H9 (cell line): ENCODE results near the gene MIGA2. TPM values are rescaled to one million over a fixed set of nuclear protein-coding genes. Genes with fewer than 3 reads are reported as not detected.

Source experiments
- DNase-seq: peaks from one replicate; pipeline ENCODE4 v3.0.0-alpha.2; 2017
- H2AFZ ChIP-seq: one replicate; pipeline ENCODE4 v1.6.1; 2013; ENCODE audit warnings: mild to moderate bottlenecking, low read length, control low read depth, moderate library complexity
- H2AK5ac ChIP-seq: 2 replicates; pipeline ENCODE4 v1.6.1; 2013; ENCODE audit warnings: low read length, control low read depth, mixed read lengths; ENCODE audit not compliant: insufficient read length
- H2BK120ac ChIP-seq: one replicate; pipeline ENCODE4 v1.6.1; 2013; ENCODE audit warnings: low read depth, mild to moderate bottlenecking, low read length, control low read depth, inconsistent platforms; ENCODE audit not compliant: poor library complexity, severe bottlenecking
- H2BK12ac ChIP-seq: 2 replicates; pipeline ENCODE4 v1.6.1; 2013; ENCODE audit warnings: low read length, control low read depth, mixed read lengths, low read depth; ENCODE audit not compliant: insufficient read length
- H2BK15ac ChIP-seq: 2 replicates; pipeline ENCODE4 v1.6.1; 2013; ENCODE audit warnings: low read depth, low read length, control low read depth
- H2BK20ac ChIP-seq: one replicate; pipeline ENCODE4 v1.6.1; 2013; ENCODE audit warnings: low read depth, mild to moderate bottlenecking, low read length, control low read depth, inconsistent platforms; ENCODE audit not compliant: poor library complexity, severe bottlenecking
- H2BK5ac ChIP-seq: 2 replicates; pipeline ENCODE4 v1.6.1; 2013; ENCODE audit warnings: low read length, control low read depth, mixed read lengths; ENCODE audit not compliant: insufficient read length
- H3K14ac ChIP-seq: 2 replicates; pipeline ENCODE4 v1.6.1; 2013; ENCODE audit warnings: low read length, control low read depth; ENCODE audit not compliant: insufficient read depth
- H3K18ac ChIP-seq: 2 replicates; pipeline ENCODE4 v1.6.1; 2013; ENCODE audit warnings: low read depth, mild to moderate bottlenecking, mixed read lengths, low read length, control low read depth; ENCODE audit not compliant: insufficient read length
- H3K23ac ChIP-seq: 2 replicates; pipeline ENCODE4 v1.6.1; 2013; ENCODE audit warnings: low read length, control low read depth, mixed read lengths, low read depth; ENCODE audit not compliant: insufficient read length
- H3K23me2 ChIP-seq: 2 replicates; pipeline ENCODE4 v1.6.1; 2013; ENCODE audit warnings: low read depth, mild to moderate bottlenecking, mixed read lengths, low read length, control low read depth; ENCODE audit not compliant: insufficient read length, poor library complexity, severe bottlenecking
- H3K27ac ChIP-seq: 2 replicates; pipeline ENCODE4 v1.5.1; 2013; ENCODE audit warnings: low read length, control low read depth, mixed read lengths, low read depth; ENCODE audit not compliant: insufficient read length
- H3K27me3 ChIP-seq: 2 replicates; pipeline ENCODE4 v1.6.1; 2013; ENCODE audit warnings: low read length, control low read depth, inconsistent platforms; ENCODE audit not compliant: insufficient read depth
- H3K4ac ChIP-seq: 2 replicates; pipeline ENCODE4 v1.6.1; 2013; ENCODE audit warnings: low read depth, mild to moderate bottlenecking, control low read depth, inconsistent platforms, low read length, moderate library complexity
- H3K4me1 ChIP-seq: 2 replicates; pipeline ENCODE4 v1.6.1; 2013; ENCODE audit warnings: low read length, control low read depth, inconsistent platforms; ENCODE audit not compliant: insufficient read depth
- H3K4me2 ChIP-seq: 2 replicates; pipeline ENCODE4 v1.6.1; 2013; ENCODE audit warnings: low read length, control low read depth, mixed read lengths; ENCODE audit not compliant: insufficient read length, insufficient read depth
- H3K56ac ChIP-seq: 2 replicates; pipeline ENCODE4 v1.6.1; 2013; ENCODE audit warnings: low read depth, mild to moderate bottlenecking, mixed read lengths, low read length, control low read depth; ENCODE audit not compliant: insufficient read length
- H3K79me1 ChIP-seq: 2 replicates; pipeline ENCODE4 v1.6.1; 2013; ENCODE audit warnings: low read depth, mild to moderate bottlenecking, moderate library complexity, low read length, control low read depth, inconsistent platforms; ENCODE audit not compliant: insufficient read depth, poor library complexity, severe bottlenecking
- H3K79me2 ChIP-seq: 2 replicates; pipeline ENCODE4 v1.6.1; 2013; ENCODE audit warnings: low read length, control low read depth, inconsistent platforms; ENCODE audit not compliant: insufficient read depth
- H3K9ac ChIP-seq: 2 replicates; pipeline ENCODE4 v1.6.1; 2013; ENCODE audit warnings: low read length, control low read depth, mixed read lengths; ENCODE audit not compliant: insufficient read length; ENCODE audit errors: extremely low read depth
- H3K9me3 ChIP-seq: one replicate; pipeline ENCODE4 v1.6.1; 2013; ENCODE audit warnings: low read depth, low read length, inconsistent platforms; ENCODE audit not compliant: control insufficient read depth
- H3T11ph ChIP-seq: one replicate; pipeline ENCODE4 v1.6.1; 2013; ENCODE audit warnings: mild to moderate bottlenecking, low read length, control low read depth, inconsistent platforms
- H4K20me1 ChIP-seq: one replicate; pipeline ENCODE4 v1.6.1; 2013; ENCODE audit not compliant: control insufficient read depth, insufficient read length, insufficient read depth
- H4K5ac ChIP-seq: 2 replicates; pipeline ENCODE4 v1.6.1; 2013; ENCODE audit warnings: low read depth, mild to moderate bottlenecking, mixed read lengths, low read length, control low read depth; ENCODE audit not compliant: insufficient read length
- H4K8ac ChIP-seq: replicated peaks from 2 replicates; pipeline ENCODE4 v1.6.1; 2013; ENCODE audit warnings: low read length, control low read depth, mixed read lengths, low read depth; ENCODE audit not compliant: insufficient read length
- H4K91ac ChIP-seq: 2 replicates; pipeline ENCODE4 v1.6.1; 2013; ENCODE audit warnings: low read depth, mild to moderate bottlenecking, moderate library complexity, mixed read lengths, low read length, control low read depth; ENCODE audit not compliant: insufficient read length
- H3K27ac Mint-ChIP-seq, 3 experiments: 2 replicates in 2 of 3; 3 replicates in 1 of 3; pipeline ENCODE4 v1.8.0; 2020 to 2021; ENCODE audit warnings: mixed read lengths in 3 of 3, mild to moderate bottlenecking in 1 of 3, moderate library complexity in 1 of 3
- H3K27me3 Mint-ChIP-seq: 2 replicates; pipeline ENCODE4 v1.8.0; 2021; ENCODE audit warnings: low read depth, mild to moderate bottlenecking, moderate library complexity, mixed read lengths
- H3K36me3 Mint-ChIP-seq, 3 experiments: 2 replicates in 2 of 3; 3 replicates in 1 of 3; pipeline ENCODE4 v1.8.0; 2020 to 2021; ENCODE audit warnings: low read depth in 3 of 3, mixed read lengths in 3 of 3; ENCODE audit not compliant: insufficient read depth in 1 of 3
- H3K4me1 Mint-ChIP-seq, 2 experiments: 2 replicates each; pipeline ENCODE4 v1.8.0; 2020; ENCODE audit warnings: mixed read lengths in 2 of 2
- H3K4me3 Mint-ChIP-seq, 2 experiments: 2 replicates in 1 of 2; 3 replicates in 1 of 2; pipeline ENCODE4 v1.8.0; 2020 to 2021; ENCODE audit warnings: mild to moderate bottlenecking in 2 of 2, mixed read lengths in 2 of 2, moderate library complexity in 1 of 2
- H3K9me3 Mint-ChIP-seq, 2 experiments: 2 replicates in 1 of 2; 3 replicates in 1 of 2; pipeline ENCODE4 v1.8.0; 2020; ENCODE audit warnings: mild to moderate bottlenecking in 2 of 2, mixed read lengths in 2 of 2, moderate library complexity in 1 of 2
- WGBS: extraction: QIAGEN DNeasy Blood & Tissue Kit; methylation state at CpG from one replicate; pipeline ENCODE4 v1.1.7; 2013; ENCODE audit warnings: missing lambda C conversion rate, low lambda C conversion rate, mixed read lengths; ENCODE audit not compliant: insufficient read length; ENCODE audit errors: extremely low coverage; 5-methylcytosine and 5-hydroxymethylcytosine counted together
- total RNA-seq: library from RNA; stranded (reverse); gene quantifications from 2 replicates; pipeline ENCODE4 v1.2.1, GENCODE V29; 2021
- TF ChIP-seq, protein P1 (sequence below): fragments of 200-600 bp; sonication (generic); conservative IDR thresholded peaks from 3 replicates; pipeline ENCODE4 v1.8.0; 2021; ENCODE audit warnings: antibody characterized with exemption, mild to moderate bottlenecking

Gene MIGA2
- total RNA-seq, 1 experiment from 2014 or later: 37.8 TPM

DNA sequence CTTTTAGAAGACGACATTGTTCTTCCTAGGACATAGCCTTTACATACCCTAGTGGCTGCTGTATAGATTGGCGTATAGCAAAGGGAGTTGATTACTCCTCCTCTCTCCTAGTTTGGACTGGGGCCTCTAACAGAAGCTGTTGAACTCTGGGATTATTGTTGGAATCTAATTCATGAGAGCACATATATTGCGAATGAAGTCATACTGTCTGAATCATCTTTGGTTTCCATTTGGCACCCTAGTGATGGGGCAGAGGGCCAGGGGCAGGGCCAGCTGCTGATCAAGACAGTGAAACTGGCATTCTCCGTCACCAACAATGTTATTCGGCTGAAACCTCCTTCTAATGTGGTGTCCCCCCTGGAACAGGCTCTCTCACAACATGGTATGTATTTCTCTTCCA is 48.6 kb upstream of the MIGA2 start:
- H3K36me3 Mint-ChIP-seq: peaks cover 31 to 76% (median 68%) of the 10 kb centered on the region in 3 experiments; a peak in 6 of 7 replicates
- no peak overlapping the region for H2AFZ ChIP-seq

More for the DNA sequence above, 48.6 kb upstream of the MIGA2 start:
- H3K4me2 ChIP-seq: no peak overlapping the region
- H4K5ac ChIP-seq: no peak overlapping the region
- no peak overlapping the region for H3T11ph ChIP-seq
- Mint-ChIP-seq H3K27ac (no peak overlapping the region), H3K9me3 (no peaks in the 10 kb centered on the region), H3K4me3 (no peak overlapping the region), H3K4me1 (no peaks in the 10 kb centered on the region), H3K27me3 (no peaks in the 10 kb centered on the region)
- no peak overlapping the region for H2BK12ac ChIP-seq
- no peaks in the 10 kb centered on the region for H3K79me1 ChIP-seq
- H3K56ac ChIP-seq: no peak overlapping the region
- no peak overlapping the region for H4K8ac ChIP-seq
- no peak overlapping the region for H3K9ac ChIP-seq
- no peak overlapping the region for H2BK20ac ChIP-seq
- no peak overlapping the region for H3K23ac ChIP-seq
- H2AK5ac ChIP-seq: no peak overlapping the region
- H4K91ac ChIP-seq: no peak overlapping the region
- no peak overlapping the region for H2BK15ac ChIP-seq
- no peaks in the 10 kb centered on the region for H3K4me1 ChIP-seq
- TF ChIP-seq, protein P1, sequence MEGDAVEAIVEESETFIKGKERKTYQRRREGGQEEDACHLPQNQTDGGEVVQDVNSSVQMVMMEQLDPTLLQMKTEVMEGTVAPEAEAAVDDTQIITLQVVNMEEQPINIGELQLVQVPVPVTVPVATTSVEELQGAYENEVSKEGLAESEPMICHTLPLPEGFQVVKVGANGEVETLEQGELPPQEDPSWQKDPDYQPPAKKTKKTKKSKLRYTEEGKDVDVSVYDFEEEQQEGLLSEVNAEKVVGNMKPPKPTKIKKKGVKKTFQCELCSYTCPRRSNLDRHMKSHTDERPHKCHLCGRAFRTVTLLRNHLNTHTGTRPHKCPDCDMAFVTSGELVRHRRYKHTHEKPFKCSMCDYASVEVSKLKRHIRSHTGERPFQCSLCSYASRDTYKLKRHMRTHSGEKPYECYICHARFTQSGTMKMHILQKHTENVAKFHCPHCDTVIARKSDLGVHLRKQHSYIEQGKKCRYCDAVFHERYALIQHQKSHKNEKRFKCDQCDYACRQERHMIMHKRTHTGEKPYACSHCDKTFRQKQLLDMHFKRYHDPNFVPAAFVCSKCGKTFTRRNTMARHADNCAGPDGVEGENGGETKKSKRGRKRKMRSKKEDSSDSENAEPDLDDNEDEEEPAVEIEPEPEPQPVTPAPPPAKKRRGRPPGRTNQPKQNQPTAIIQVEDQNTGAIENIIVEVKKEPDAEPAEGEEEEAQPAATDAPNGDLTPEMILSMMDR: no peak
- H4K20me1 ChIP-seq: no peaks in the 10 kb centered on the region
- no peak overlapping the region for H3K18ac ChIP-seq
- WGBS: no CpG with 5 or more reads among the region's 5 CpGs
- no peak overlapping the region for H2BK5ac ChIP-seq
- no peak overlapping the region for H3K4ac ChIP-seq
- no peaks in the 10 kb centered on the region for H3K9me3 ChIP-seq
- H3K27ac ChIP-seq: no peak overlapping the region
- no peaks in the 10 kb centered on the region for H3K27me3 ChIP-seq
- no peaks in the 10 kb centered on the region for H3K23me2 ChIP-seq
- no peaks in the 10 kb centered on the region for H3K79me2 ChIP-seq
- no peak overlapping the region for H3K14ac ChIP-seq
- H2BK120ac ChIP-seq: no peak overlapping the region
- no peak for DNase-seq
